Measurements from ENCODE around the gene MUC2. TPM values are rescaled to one million over a fixed set of nuclear protein-coding genes. Genes with fewer than 3 reads are reported as not detected.
"Not testable (repeated sequence)": the region's sequence is repeated elsewhere in the genome, so short reads cannot be mapped to it uniquely, and the experiment has no call there.

Gene MUC2
- total RNA-seq, 1 experiment from 2014 or later, result 0.04 TPM

GRCh38 chr11:1112351-1113191 is 37.9 kb downstream of the MUC2 start:
- H2AFZ ChIP-seq, result no peak overlapping the region
- no peaks in the 10 kb centered on the region for H3K9me3 ChIP-seq (ENCODE audit: insufficient read depth, low read depth)
- BruUV-seq (replicated peaks), result no TSS peak
- no peaks in the 10 kb centered on the region for H3K4me1 ChIP-seq (replicated peaks; ENCODE audit: insufficient read depth)
- H3K9me2 ChIP-seq (ENCODE audit: insufficient read depth), result no peaks in the 10 kb centered on the region
- H3K36me3 ChIP-seq (ENCODE audit: low read depth), result no peaks in the 10 kb centered on the region
- H3F3A ChIP-seq (ENCODE audit: insufficient read depth, low read depth), result peaks cover 11% of the 10 kb centered on the region; the same call in 1 of the 2 replicates
- H4K20me1 ChIP-seq (ENCODE audit: insufficient read depth), result no peaks in the 10 kb centered on the region
- H3K4me2 ChIP-seq, result no peak overlapping the region
- H3K27ac ChIP-seq, result no peak overlapping the region
- H3K4me3 ChIP-seq, result no peak overlapping the region
- CTCF ChIA-PET, result no interaction called here
- no peak for DNase-seq
- intact Hi-C loops (cut with micrococcal nuclease; ENCODE audit: unreplicated experiment), result loop anchor here (5.0 to 10.0 kb wide), 4 partner anchors 40 to 405 kb away; no protein-coding TSS in a partner anchor
- H3K79me2 ChIP-seq (ENCODE audit: low read depth), result no peaks in the 10 kb centered on the region
- POLR2A ChIA-PET (ENCODE audit: unreplicated experiment), result no interaction called here
- TF ChIP-seq EZH2 (IDR thresholded peaks at IDR 0.05; ENCODE audit: low read depth) (no peak), CTCF (conservative IDR thresholded peaks at IDR 0.05) (no peak)
- H3K27me3 ChIP-seq (ENCODE audit: insufficient read depth, low read depth), result 0 out of 2 replicates have a peak, but pooled peaks cover 7% of the 10 kb centered on the region

- Histone ChIP-seq H3K9me3 (ENCODE audit: insufficient read depth, low read depth) (no peaks in the 10 kb centered on the region), H3K4me1 (replicated peaks; ENCODE audit: insufficient read depth) (no peaks in the 10 kb centered on the region), H3K4me3 (no peak overlapping the region), H3K27me3 (ENCODE audit: insufficient read depth, low read depth) (0 out of 2 replicates have a peak, but pooled peaks cover 4% of the 10 kb centered on the region), H3K27ac (no peak overlapping the region), H4K20me1 (ENCODE audit: insufficient read depth) (no peaks in the 10 kb centered on the region), H3K4me2 (no peak overlapping the region), H3K36me3 (ENCODE audit: low read depth) (no peaks in the 10 kb centered on the region), H3F3A (ENCODE audit: insufficient read depth, low read depth) (peaks cover 11% of the 10 kb centered on the region; the same call in 1 of the 2 replicates), H3K9me2 (ENCODE audit: insufficient read depth) (no peaks in the 10 kb centered on the region), H3K79me2 (ENCODE audit: low read depth) (no peaks in the 10 kb centered on the region), H2AFZ (no peak overlapping the region)
- CTCF ChIA-PET, result interaction anchor here (1.1 kb wide), 1 partner anchor 156 kb away, joined by 3 read pairs; no protein-coding TSS in a partner anchor
- intact Hi-C loops (cut with micrococcal nuclease; ENCODE audit: unreplicated experiment), result loop anchor here (2.0 to 10.0 kb wide), 5 partner anchors 39 to 404 kb away; no protein-coding TSS in a partner anchor
- BruUV-seq (replicated peaks), result no TSS peak
- POLR2A ChIA-PET (ENCODE audit: unreplicated experiment), result no interaction called here
- DNase-seq, result no peak
- TF ChIP-seq EZH2 (IDR thresholded peaks at IDR 0.05; ENCODE audit: low read depth) (no peak), CTCF (conservative IDR thresholded peaks at IDR 0.05) (no peak)
Observed at GRCh38 chr11:1113405-1114201, 38.9 kb downstream of the MUC2 start.

GRCh38 chr11:1115292-1115691 is 40.6 kb downstream of the MUC2 start:
- DNase-seq; H3K27ac ChIP-seq; H3K9me2 ChIP-seq (ENCODE audit: insufficient read depth); H3K79me2 ChIP-seq (ENCODE audit: low read depth); POLR2A ChIA-PET (ENCODE audit: unreplicated experiment); H3K4me1 ChIP-seq (replicated peaks; ENCODE audit: insufficient read depth); CTCF ChIA-PET; H3K4me2 ChIP-seq; BruUV-seq (replicated peaks); H3K9me3 ChIP-seq (ENCODE audit: insufficient read depth, low read depth); H2AFZ ChIP-seq; H4K20me1 ChIP-seq (ENCODE audit: insufficient read depth); H3K27me3 ChIP-seq (ENCODE audit: insufficient read depth, low read depth); H3K4me3 ChIP-seq; H3K36me3 ChIP-seq (ENCODE audit: low read depth): not testable (repeated sequence)
- H3F3A ChIP-seq (ENCODE audit: insufficient read depth, low read depth), result peaks cover 11% of the 10 kb centered on the region; the same call in 1 of the 2 replicates
- intact Hi-C loops (cut with micrococcal nuclease; ENCODE audit: unreplicated experiment), result loop anchor here (2.0 to 10.0 kb wide), 3 partner anchors 60 to 118 kb away; no protein-coding TSS in a partner anchor

Data from PC-9 (cell line).